Vagina (tissue), 2 donors: ENCODE measurements around the gene KIAA1210. TPM values are rescaled to one million over a fixed set of nuclear protein-coding genes. Genes with fewer than 3 reads are reported as not detected.

Experiments used
- DNase-seq, 2 donors: peaks; one replicate each; pipeline ENCODE4 v3.0.0-alpha.2; 2017; ENCODE audit errors: extremely low spot score in 2 of 2
- H3K27ac ChIP-seq: fragments of 200-600 bp; sonication (generic); one replicate; pipeline ENCODE4 v1.5.1; 2019
- H3K27me3 ChIP-seq: fragments of 200-600 bp; sonication (generic); one replicate; pipeline ENCODE4 v1.5.1; 2019
- H3K36me3 ChIP-seq, 2 donors: fragments of 200-600 bp; sonication (generic); one replicate each; pipeline ENCODE4 v1.5.1; 2017 to 2019
- H3K4me1 ChIP-seq: fragments of 200-600 bp; sonication (generic); one replicate; pipeline ENCODE4 v1.5.1; 2019
- H3K4me3 ChIP-seq, 2 donors: fragments of 200-600 bp; sonication (generic); 1 replicate in 1 of 2; 2 replicates in 1 of 2; pipeline ENCODE4 v1.5.1; 2016 to 2019
- H3K9me3 ChIP-seq: fragments of 200-600 bp; sonication (generic); one replicate; pipeline ENCODE4 v1.5.1; 2019
- POLR2A ChIP-seq, 2 donors: fragments of 450-650 bp; IDR thresholded peaks; one replicate each; pipeline ENCODE4 v1.6.1; 2017; ENCODE audit warnings: antibody characterized with exemption in 2 of 2, mild to moderate bottlenecking in 2 of 2, moderate library complexity in 2 of 2
- POLR2AphosphoS5 ChIP-seq, 2 donors: sonication (generic); formaldehyde crosslinking; IDR thresholded peaks; one replicate each; pipeline ENCODE4 v1.9.0; 2017; ENCODE audit warnings: antibody characterized with exemption in 2 of 2, mild to moderate bottlenecking in 2 of 2, low read depth in 1 of 2; ENCODE audit not compliant: insufficient read depth in 1 of 2
- intact Hi-C: fragments of 100-400 bp; cut with DNase I; formaldehyde crosslinking; loops from one replicate; pipeline ENCODE4 v1.15.1; 2023
- total RNA-seq: library from RNA; depleted of rRNA; stranded (reverse); fragments of >200 nt; gene quantifications from one replicate; pipeline ENCODE4 v1.2.3, GENCODE V29; 2016
- TF ChIP-seq, protein P1 (sequence below), 3 experiments: fragments of 450-650 bp in 2 of 3; fragments of 200-600 bp in 1 of 3; sonication (generic) in 1 of 3; IDR thresholded peaks; one replicate each; pipeline ENCODE4 v1.5.1; 2017 to 2019; ENCODE audit warnings: antibody characterized with exemption in 3 of 3, mild to moderate bottlenecking in 2 of 3, moderate library complexity in 2 of 3

Gene KIAA1210
- total RNA-seq, 1 donor from 2014 or later = not detected

DNA sequence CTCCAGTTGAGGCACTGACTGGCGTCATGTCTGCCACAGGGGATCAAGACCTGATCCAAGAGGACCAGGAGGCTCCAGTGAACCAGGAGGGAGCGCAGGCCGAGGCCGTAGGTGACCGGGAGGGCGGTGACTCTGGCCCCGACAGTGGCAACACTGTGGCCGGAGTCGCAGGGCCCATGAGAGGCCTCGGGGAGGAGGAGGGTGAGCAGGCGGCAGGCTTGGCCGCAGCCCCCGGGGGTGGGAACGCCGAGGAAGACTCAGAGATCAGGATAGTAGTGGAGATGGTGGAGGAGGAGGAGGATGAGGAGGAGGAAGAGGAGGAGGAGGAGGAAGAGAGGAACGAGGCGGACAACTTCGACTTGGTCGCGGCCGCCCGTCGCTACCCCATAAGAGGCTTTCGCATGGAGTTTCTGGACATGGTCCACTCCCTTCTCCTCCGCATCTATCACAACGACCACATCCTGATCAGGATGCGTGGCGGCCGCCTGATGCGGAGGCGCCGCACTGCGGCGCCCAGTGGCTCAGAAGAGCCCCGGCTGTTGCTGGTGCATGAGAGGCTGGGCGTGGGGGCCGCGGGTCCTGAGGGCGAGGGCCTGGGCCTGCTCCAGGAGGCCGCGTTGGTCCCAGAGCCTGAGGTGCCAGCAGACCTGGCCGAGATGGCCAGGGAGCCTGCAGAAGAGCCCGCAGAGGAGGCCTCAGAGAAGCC, 54.3 kb downstream of the KIAA1210 start:
- no peaks in the 10 kb centered on the region for H3K27me3 ChIP-seq
- intact Hi-C loops = loop anchor here (5.0 kb wide), 1 partner anchor 216 kb away; no protein-coding TSS in a partner anchor
- no peak for DNase-seq
- TF ChIP-seq POLR2A (IDR thresholded peaks at IDR 0.05) = no peak
- TF ChIP-seq POLR2AphosphoS5 (IDR thresholded peaks at IDR 0.05; ENCODE audit: insufficient read depth in 1 of 2, low read depth in 1 of 2) = no peak
- TF ChIP-seq, protein P1, sequence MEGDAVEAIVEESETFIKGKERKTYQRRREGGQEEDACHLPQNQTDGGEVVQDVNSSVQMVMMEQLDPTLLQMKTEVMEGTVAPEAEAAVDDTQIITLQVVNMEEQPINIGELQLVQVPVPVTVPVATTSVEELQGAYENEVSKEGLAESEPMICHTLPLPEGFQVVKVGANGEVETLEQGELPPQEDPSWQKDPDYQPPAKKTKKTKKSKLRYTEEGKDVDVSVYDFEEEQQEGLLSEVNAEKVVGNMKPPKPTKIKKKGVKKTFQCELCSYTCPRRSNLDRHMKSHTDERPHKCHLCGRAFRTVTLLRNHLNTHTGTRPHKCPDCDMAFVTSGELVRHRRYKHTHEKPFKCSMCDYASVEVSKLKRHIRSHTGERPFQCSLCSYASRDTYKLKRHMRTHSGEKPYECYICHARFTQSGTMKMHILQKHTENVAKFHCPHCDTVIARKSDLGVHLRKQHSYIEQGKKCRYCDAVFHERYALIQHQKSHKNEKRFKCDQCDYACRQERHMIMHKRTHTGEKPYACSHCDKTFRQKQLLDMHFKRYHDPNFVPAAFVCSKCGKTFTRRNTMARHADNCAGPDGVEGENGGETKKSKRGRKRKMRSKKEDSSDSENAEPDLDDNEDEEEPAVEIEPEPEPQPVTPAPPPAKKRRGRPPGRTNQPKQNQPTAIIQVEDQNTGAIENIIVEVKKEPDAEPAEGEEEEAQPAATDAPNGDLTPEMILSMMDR (IDR thresholded peaks at IDR 0.05) = no peak
- no peak overlapping the region for H3K4me3 ChIP-seq
- no peaks in the 10 kb centered on the region for H3K36me3 ChIP-seq
- no peaks in the 10 kb centered on the region for H3K4me1 ChIP-seq
- H3K9me3 ChIP-seq = no peaks in the 10 kb centered on the region
- no peak overlapping the region for H3K27ac ChIP-seq

DNA sequence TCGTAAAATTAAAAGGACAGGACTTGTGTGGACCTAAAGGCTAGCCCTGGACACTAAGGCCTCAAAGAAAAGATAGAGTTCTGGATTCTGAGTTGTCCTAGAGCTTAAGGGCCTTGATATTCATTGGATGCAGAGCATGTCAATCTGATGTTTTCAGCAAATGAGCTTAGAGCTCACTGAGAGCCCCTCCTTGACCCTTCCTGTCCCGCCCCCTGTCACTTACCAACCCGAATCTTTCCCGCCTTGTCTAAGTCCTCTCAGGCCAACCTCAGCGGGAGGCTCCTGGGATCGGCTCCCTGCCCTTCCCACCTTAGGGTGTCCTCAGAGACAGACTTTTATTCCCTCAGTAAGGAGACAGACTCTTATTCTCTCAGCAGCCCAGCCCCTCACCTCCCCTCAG, 54.9 kb downstream of the KIAA1210 start, which contains the start of gene CT47C1:
Gene CT47C1 (plus strand): TSS at position 250 of the 400 bp plus-strand sequence. CDS start 233 bp downstream, outside the sequence.
- Histone ChIP-seq H3K27me3 (no peaks in the 10 kb centered on the region), H3K4me1 (no peaks in the 10 kb centered on the region), H3K4me3 (no peak within 1 kb of the TSS), H3K9me3 (no peaks in the 10 kb centered on the region), H3K36me3 (no peaks in the 10 kb centered on the region), H3K27ac (no peak within 1 kb of the TSS)
- no peak for DNase-seq
- intact Hi-C loops = loop anchor here (5.0 kb wide), 1 partner anchor 215 kb away; no protein-coding TSS in a partner anchor
- TF ChIP-seq POLR2AphosphoS5 (IDR thresholded peaks at IDR 0.05; ENCODE audit: insufficient read depth in 1 of 2, low read depth in 1 of 2) = no peak
- TF ChIP-seq, protein P1 (IDR thresholded peaks at IDR 0.05) = no peak
- TF ChIP-seq POLR2A (IDR thresholded peaks at IDR 0.05) = no peak

DNA sequence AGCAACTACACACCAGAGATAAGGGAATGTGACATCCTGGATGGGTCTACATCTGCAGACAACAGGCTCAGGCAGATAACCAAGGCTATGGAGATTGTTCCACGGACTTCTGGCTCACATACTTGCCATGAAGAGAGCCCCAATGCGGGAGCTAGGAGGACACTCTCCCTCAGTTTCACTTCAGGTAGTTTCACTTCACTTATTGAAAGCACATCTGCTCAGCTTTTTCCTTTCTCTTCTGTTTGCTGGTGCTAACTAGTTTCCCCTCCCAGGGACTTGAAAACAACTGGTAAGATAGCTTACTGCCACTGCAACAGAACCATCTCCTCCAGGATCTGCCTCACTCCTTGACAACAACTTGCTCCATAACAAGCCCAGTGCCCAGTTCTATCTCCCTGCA, 56.2 kb downstream of the KIAA1210 start:
- intact Hi-C loops = loop anchor here (5.0 kb wide), 1 partner anchor 214 kb away; no protein-coding TSS in a partner anchor
- Histone ChIP-seq H3K9me3 (no peaks in the 10 kb centered on the region), H3K36me3 (no peaks in the 10 kb centered on the region), H3K27me3 (no peaks in the 10 kb centered on the region), H3K27ac (no peak overlapping the region), H3K4me3 (no peak overlapping the region), H3K4me1 (no peaks in the 10 kb centered on the region)
- TF ChIP-seq POLR2AphosphoS5 (IDR thresholded peaks at IDR 0.05; ENCODE audit: insufficient read depth in 1 of 2, low read depth in 1 of 2) (no peak), POLR2A (IDR thresholded peaks at IDR 0.05) (no peak)
- TF ChIP-seq, protein P1 (IDR thresholded peaks at IDR 0.05) = no peak
- no peak for DNase-seq

DNA sequence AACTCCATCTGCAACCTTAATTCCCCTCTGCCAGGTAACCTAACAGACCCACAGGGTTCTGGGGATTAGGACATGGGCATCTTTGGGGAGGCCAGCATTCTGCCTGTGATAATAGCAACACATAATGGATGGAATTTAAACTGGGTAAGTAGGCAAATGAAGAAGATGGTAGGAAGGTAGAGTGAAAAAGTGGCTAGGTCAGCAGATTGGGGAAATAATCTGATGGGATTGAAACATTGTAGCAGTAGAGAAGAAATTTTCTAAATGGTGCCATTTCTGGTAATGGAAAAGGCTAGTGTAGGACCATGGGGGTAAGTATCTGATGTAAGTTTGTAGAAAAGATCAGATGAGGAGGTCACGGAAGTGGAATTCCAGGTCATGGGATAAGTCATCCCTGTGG, 57.9 kb downstream of the KIAA1210 start:
- Histone ChIP-seq H3K4me1 (no peaks in the 10 kb centered on the region), H3K9me3 (no peaks in the 10 kb centered on the region), H3K4me3 (no peak overlapping the region), H3K36me3 (no peaks in the 10 kb centered on the region), H3K27ac (no peak overlapping the region), H3K27me3 (no peaks in the 10 kb centered on the region)
- intact Hi-C loops = loop anchor here (5.0 kb wide), 1 partner anchor 212 kb away; no protein-coding TSS in a partner anchor
- TF ChIP-seq POLR2A (IDR thresholded peaks at IDR 0.05) = no peak
- TF ChIP-seq POLR2AphosphoS5 (IDR thresholded peaks at IDR 0.05; ENCODE audit: insufficient read depth in 1 of 2, low read depth in 1 of 2) = no peak
- TF ChIP-seq, protein P1 (IDR thresholded peaks at IDR 0.05) = no peak
- no peak for DNase-seq

DNA sequence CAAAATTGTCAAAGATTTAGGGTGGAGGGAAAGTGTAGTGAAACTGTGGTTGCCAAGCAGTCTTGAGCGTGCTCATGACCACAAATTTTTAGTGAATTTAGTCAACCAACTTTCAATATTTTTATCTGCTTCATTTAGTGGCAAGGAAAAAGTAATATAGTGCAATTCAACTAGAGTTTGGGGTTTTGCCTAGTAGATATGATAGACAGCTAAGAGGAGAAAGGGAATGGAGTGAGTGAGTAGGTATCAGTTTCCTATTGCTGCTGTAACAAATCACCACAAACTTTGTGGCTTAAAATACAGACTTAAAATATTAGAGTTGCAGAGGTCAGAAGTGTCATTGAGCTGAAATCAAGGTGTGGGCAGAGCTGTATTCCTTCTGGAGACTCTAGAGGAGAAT, 58.5 kb downstream of the KIAA1210 start:
- H3K36me3 ChIP-seq = no peaks in the 10 kb centered on the region
- DNase-seq = no peak

More for the DNA sequence above, 58.5 kb downstream of the KIAA1210 start:
- H3K27ac ChIP-seq = no peak overlapping the region
- H3K27me3 ChIP-seq = no peaks in the 10 kb centered on the region
- H3K9me3 ChIP-seq = no peaks in the 10 kb centered on the region
- H3K4me1 ChIP-seq = no peaks in the 10 kb centered on the region
- intact Hi-C loops = no loop called here
- TF ChIP-seq POLR2A (IDR thresholded peaks at IDR 0.05) = no peak
- TF ChIP-seq, protein P1 (IDR thresholded peaks at IDR 0.05) = no peak
- no peak overlapping the region for H3K4me3 ChIP-seq
